Panc1 (cell line): ENCODE data around the gene ALK. TPM values are rescaled to one million over a fixed set of nuclear protein-coding genes. Genes with fewer than 3 reads are reported as not detected.

ENCODE experiments used
- ATAC-seq: fragments of 200-7000 bp; cut with Tn5 transposase; 2 replicates; pipeline ENCODE4 v1.9.1; 2020; ENCODE audit warnings: mild to moderate bottlenecking, moderate library complexity
- BruUV-seq: library from RNA; stranded (reverse); fragments of 400-500 nt; replicated peaks from 2 replicates; lab custom pipeline; 2021; lab: Mats Ljungman, UMichigan
- CTCF ChIA-PET: fragments of 300-600 bp; sonication (Branson Sonifier 250); formaldehyde crosslinking; loops from one replicate; lab custom pipeline; 2022; ENCODE audit warnings: antibody characterized with exemption; lab: Charles Lee
- POLR2A ChIA-PET: fragments of 300-600 bp; sonication (Branson Sonifier 250); formaldehyde crosslinking; loops from one replicate; lab custom pipeline; 2022; ENCODE audit warnings: antibody characterized with exemption; lab: Charles Lee
- DNase-seq: peaks from one replicate; pipeline ENCODE4 v3.0.0-alpha.2; 2010; ENCODE audit warnings: low read depth, low spot score
- H3K27ac ChIP-seq: 2 replicates; pipeline ENCODE4 v1.5.1; 2011; ENCODE audit warnings: mild to moderate bottlenecking, low read length, inconsistent platforms
- H3K27me3 ChIP-seq: fragments of 200-500 bp; sonication (Bioruptor generic); 2 replicates; pipeline ENCODE4 v1.6.0; 2014; ENCODE audit warnings: low read length, inconsistent platforms; ENCODE audit not compliant: control insufficient read depth, insufficient read depth
- H3K36me3 ChIP-seq: fragments of 200-500 bp; sonication (Bioruptor generic); 2 replicates; pipeline ENCODE4 v1.5.1; 2014; ENCODE audit warnings: inconsistent platforms, mild to moderate bottlenecking, low read length, moderate library complexity; ENCODE audit not compliant: control insufficient read depth, insufficient read depth
- H3K4me1 ChIP-seq: 2 replicates; pipeline ENCODE4 v1.5.1; 2011; ENCODE audit warnings: inconsistent platforms, mild to moderate bottlenecking, low read length, moderate library complexity; ENCODE audit not compliant: control insufficient read depth, insufficient read depth
- H3K4me3 ChIP-seq, 2 experiments: 2 replicates each; pipeline ENCODE4 v1.5.1; 2011 to 2012; ENCODE audit warnings: low read depth in 2 of 2, low read length in 2 of 2, mild to moderate bottlenecking in 2 of 2, inconsistent platforms in 1 of 2, moderate library complexity in 1 of 2
- H3K9me3 ChIP-seq: fragments of 200-500 bp; sonication (Bioruptor generic); 2 replicates; pipeline ENCODE4 v1.5.1; 2014; ENCODE audit warnings: low read depth, mild to moderate bottlenecking, inconsistent platforms, low read length, moderate library complexity; ENCODE audit not compliant: control insufficient read depth, insufficient read depth
- POLR2AphosphoS5 ChIP-seq: IDR thresholded peaks from 2 replicates; pipeline ENCODE4 v1.6.1; 2012; ENCODE audit warnings: mild to moderate bottlenecking, low read depth, low read length, moderate library complexity
- SIN3A ChIP-seq: IDR thresholded peaks from 2 replicates; pipeline ENCODE4 v1.6.1; 2012; ENCODE audit warnings: low read depth, mild to moderate bottlenecking, low read length, moderate library complexity, borderline replicate concordance; ENCODE audit not compliant: insufficient read depth
- TCF7L2 ChIP-seq: IDR thresholded peaks from 2 replicates; pipeline ENCODE4 v1.6.1; 2011; ENCODE audit warnings: mild to moderate bottlenecking, low read depth, low read length, inconsistent platforms
- in situ Hi-C: cut with HindIII; loops from 2 replicates; pipeline ENCODE4 v1.10.0; 2016; ENCODE audit warnings: low sequenced_read_pairs, low pct_unique_long_range_greater_than_20kb
- intact Hi-C: fragments of 100-400 bp; cut with micrococcal nuclease; formaldehyde crosslinking; loops from one replicate; pipeline ENCODE4 v1.10.0; 2022; ENCODE audit not compliant: unreplicated experiment
- total RNA-seq: library from RNA; stranded (reverse); gene quantifications from one replicate; pipeline ENCODE4 v1.2.1, GENCODE V29; 2021; ENCODE audit not compliant: unreplicated experiment
- TF ChIP-seq, protein P1 (sequence below), 2 experiments: IDR thresholded peaks; 2 replicates each; pipeline ENCODE4 v1.6.1; 2011 to 2012; ENCODE audit warnings: low read depth in 2 of 2, control low read depth in 1 of 2, low read length in 1 of 2, mild to moderate bottlenecking in 1 of 2, moderate library complexity in 1 of 2; ENCODE audit not compliant: insufficient read depth in 1 of 2
- TF ChIP-seq, protein P2 (sequence below): fragments of 450-650 bp; IDR thresholded peaks from 2 replicates; pipeline ENCODE4 v1.5.1; 2017; ENCODE audit warnings: mild to moderate bottlenecking

The ALK gene
- total RNA-seq, 1 experiment from 2014 or later: not detected

DNA sequence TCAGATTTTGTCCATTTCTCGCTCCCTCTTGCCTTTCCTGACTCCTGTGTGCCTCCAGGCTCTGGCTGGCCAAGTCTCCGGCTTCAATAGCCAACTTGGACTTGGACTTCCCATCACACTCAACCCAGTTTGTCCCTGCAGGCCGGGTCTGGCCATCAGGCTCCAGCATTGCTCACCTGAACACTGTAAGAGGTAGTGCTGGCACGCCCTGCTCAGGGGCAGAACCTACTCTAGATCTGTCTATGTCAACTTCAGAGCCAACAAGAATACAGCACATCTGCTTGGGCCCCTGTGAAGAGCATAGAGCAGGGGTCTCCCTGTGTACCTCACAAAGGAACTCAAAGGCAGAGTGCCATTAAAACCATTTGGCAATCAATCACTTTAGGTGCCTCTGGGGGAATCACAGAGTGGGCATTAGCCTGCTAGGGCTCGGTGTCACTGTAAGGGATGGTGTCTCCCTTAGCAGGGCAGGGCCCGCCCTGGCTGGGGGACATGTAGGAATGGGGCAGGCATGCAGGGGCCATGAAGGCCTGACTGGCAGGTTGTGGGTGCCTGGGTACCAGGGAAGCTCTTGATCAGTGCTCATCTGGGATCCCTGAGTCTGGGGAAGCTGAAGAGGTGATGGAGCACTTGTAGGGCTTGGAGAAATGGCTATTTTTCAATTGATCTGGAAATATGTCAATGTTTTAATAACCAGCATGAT is 480.3 kb downstream of the ALK start:
- BruUV-seq: no TSS peak
- no peaks in the 10 kb centered on the region for H3K4me1 ChIP-seq
- TF ChIP-seq SIN3A: no peak
- TF ChIP-seq, protein P1, sequence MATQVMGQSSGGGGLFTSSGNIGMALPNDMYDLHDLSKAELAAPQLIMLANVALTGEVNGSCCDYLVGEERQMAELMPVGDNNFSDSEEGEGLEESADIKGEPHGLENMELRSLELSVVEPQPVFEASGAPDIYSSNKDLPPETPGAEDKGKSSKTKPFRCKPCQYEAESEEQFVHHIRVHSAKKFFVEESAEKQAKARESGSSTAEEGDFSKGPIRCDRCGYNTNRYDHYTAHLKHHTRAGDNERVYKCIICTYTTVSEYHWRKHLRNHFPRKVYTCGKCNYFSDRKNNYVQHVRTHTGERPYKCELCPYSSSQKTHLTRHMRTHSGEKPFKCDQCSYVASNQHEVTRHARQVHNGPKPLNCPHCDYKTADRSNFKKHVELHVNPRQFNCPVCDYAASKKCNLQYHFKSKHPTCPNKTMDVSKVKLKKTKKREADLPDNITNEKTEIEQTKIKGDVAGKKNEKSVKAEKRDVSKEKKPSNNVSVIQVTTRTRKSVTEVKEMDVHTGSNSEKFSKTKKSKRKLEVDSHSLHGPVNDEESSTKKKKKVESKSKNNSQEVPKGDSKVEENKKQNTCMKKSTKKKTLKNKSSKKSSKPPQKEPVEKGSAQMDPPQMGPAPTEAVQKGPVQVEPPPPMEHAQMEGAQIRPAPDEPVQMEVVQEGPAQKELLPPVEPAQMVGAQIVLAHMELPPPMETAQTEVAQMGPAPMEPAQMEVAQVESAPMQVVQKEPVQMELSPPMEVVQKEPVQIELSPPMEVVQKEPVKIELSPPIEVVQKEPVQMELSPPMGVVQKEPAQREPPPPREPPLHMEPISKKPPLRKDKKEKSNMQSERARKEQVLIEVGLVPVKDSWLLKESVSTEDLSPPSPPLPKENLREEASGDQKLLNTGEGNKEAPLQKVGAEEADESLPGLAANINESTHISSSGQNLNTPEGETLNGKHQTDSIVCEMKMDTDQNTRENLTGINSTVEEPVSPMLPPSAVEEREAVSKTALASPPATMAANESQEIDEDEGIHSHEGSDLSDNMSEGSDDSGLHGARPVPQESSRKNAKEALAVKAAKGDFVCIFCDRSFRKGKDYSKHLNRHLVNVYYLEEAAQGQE (IDR thresholded peaks at IDR 0.05; ENCODE audit: insufficient read depth in 1 of 2, low read depth in 2 of 2, low read length in 1 of 2): no peak
- TF ChIP-seq, protein P2, sequence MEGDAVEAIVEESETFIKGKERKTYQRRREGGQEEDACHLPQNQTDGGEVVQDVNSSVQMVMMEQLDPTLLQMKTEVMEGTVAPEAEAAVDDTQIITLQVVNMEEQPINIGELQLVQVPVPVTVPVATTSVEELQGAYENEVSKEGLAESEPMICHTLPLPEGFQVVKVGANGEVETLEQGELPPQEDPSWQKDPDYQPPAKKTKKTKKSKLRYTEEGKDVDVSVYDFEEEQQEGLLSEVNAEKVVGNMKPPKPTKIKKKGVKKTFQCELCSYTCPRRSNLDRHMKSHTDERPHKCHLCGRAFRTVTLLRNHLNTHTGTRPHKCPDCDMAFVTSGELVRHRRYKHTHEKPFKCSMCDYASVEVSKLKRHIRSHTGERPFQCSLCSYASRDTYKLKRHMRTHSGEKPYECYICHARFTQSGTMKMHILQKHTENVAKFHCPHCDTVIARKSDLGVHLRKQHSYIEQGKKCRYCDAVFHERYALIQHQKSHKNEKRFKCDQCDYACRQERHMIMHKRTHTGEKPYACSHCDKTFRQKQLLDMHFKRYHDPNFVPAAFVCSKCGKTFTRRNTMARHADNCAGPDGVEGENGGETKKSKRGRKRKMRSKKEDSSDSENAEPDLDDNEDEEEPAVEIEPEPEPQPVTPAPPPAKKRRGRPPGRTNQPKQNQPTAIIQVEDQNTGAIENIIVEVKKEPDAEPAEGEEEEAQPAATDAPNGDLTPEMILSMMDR: no peak
- TF ChIP-seq TCF7L2: no peak
- TF ChIP-seq POLR2AphosphoS5: no peak
- H3K27ac ChIP-seq: no peak overlapping the region
- intact Hi-C loops (no loop called here), in situ Hi-C loops (no loop called here)
- H3K4me3 ChIP-seq: no peak overlapping the region
- no peak for ATAC-seq
- POLR2A ChIA-PET: interaction anchor here (0.7 kb wide), 1 partner anchor 13 kb away, joined by 19 read pairs; no protein-coding TSS in a partner anchor
- DNase-seq: no peak
- CTCF ChIA-PET: no interaction called here
- no peaks in the 10 kb centered on the region; the same call in none of the 2 replicates for H3K27me3 ChIP-seq
- no peaks in the 10 kb centered on the region for H3K36me3 ChIP-seq
- no peaks in the 10 kb centered on the region for H3K9me3 ChIP-seq

DNA sequence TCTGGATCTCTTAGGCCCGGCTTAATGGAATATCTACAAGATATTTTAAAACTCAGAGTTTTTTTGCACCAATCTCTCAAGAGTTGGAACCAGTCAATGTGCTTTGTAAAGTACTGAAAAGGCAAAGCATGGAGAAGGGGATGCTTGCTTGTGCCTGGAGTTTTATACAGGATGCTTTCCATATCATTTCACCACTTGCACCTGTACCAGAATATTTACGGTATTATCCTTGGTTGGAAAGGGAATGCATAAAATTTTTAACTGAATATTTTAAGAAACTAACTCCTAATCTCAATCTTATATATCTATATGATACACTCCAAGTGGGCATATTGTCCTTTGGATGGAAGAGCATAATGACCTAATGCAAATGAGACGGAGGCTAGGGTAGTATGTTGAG is 487.5 kb downstream of the ALK start:
- in situ Hi-C loops: no loop called here
- intact Hi-C loops: no loop called here
- BruUV-seq: no TSS peak
- Histone ChIP-seq H3K9me3 (no peaks in the 10 kb centered on the region), H3K27me3 (peaks cover 2% of the 10 kb centered on the region; the same call in 1 of the 2 replicates), H3K4me3 (no peak overlapping the region), H3K36me3 (no peaks in the 10 kb centered on the region), H3K4me1 (no peaks in the 10 kb centered on the region), H3K27ac (no peak overlapping the region)
- TF ChIP-seq, protein P2: no peak
- TF ChIP-seq POLR2AphosphoS5 (no peak), SIN3A (no peak), TCF7L2 (no peak)
- TF ChIP-seq, protein P1 (IDR thresholded peaks at IDR 0.05; ENCODE audit: insufficient read depth in 1 of 2, low read depth in 2 of 2, low read length in 1 of 2): no peak
- POLR2A ChIA-PET: no interaction called here
- CTCF ChIA-PET: interaction anchor here (0.6 kb wide), 1 partner anchor 10 kb away, joined by 3 read pairs; no protein-coding TSS in a partner anchor
- no peak for DNase-seq
- ATAC-seq: no peak
